Ectodermal cell (in vitro differentiated cells): ENCODE measurements around the gene RHOA.
"Not testable (repeated sequence)": the region's sequence is repeated elsewhere in the genome, so short reads cannot be mapped to it uniquely, and the experiment has no call there.

Experiments
- H3K27ac ChIP-seq: 2 replicates; pipeline ENCODE4 v1.7.0; 2013; ENCODE audit warnings: mild to moderate bottlenecking, low read depth, low read length; ENCODE audit not compliant: insufficient read depth, poor library complexity, severe bottlenecking
- H3K27me3 ChIP-seq: 2 replicates; pipeline ENCODE4 v1.7.0; 2013; ENCODE audit warnings: mild to moderate bottlenecking, low read length; ENCODE audit not compliant: insufficient read depth, control insufficient read depth, poor library complexity, severe bottlenecking
- H3K36me3 ChIP-seq: one replicate; pipeline ENCODE4 v1.7.0; 2013; ENCODE audit warnings: low read length; ENCODE audit not compliant: control insufficient read depth, insufficient read depth
- H3K4me1 ChIP-seq: one replicate; pipeline ENCODE4 v1.7.0; 2013; ENCODE audit warnings: low read length; ENCODE audit not compliant: control insufficient read depth, insufficient read depth
- H3K4me3 ChIP-seq: 2 replicates; pipeline ENCODE4 v1.7.0; 2013; ENCODE audit warnings: low read depth, low read length, control low read depth; ENCODE audit not compliant: insufficient read depth
- H3K9me3 ChIP-seq: 2 replicates; pipeline ENCODE4 v1.7.0; 2013; ENCODE audit warnings: mild to moderate bottlenecking, low read length, moderate library complexity; ENCODE audit not compliant: control insufficient read depth
- WGBS, 2 experiments: methylation state at CpG; one replicate each; pipeline ENCODE4 v1.1.7; 2013; ENCODE audit warnings: missing lambda C conversion rate in 2 of 2; 5-methylcytosine and 5-hydroxymethylcytosine counted together

Gene RHOA

GRCh38 chr3:49351521-49352011, 60.2 kb downstream of the RHOA start:
- 77 to 88% methylated on average over 1 of the region's 1 CpG for WGBS, 2 experiments

GRCh38 chr3:49349348-49350114, 62.2 kb downstream of the RHOA start:
- no peaks in the 10 kb centered on the region for H3K9me3 ChIP-seq
- no peak overlapping the region for H3K27ac ChIP-seq
- no peak overlapping the region for H3K4me3 ChIP-seq
- H3K4me1 ChIP-seq = no peaks in the 10 kb centered on the region
- H3K36me3 ChIP-seq = no peaks in the 10 kb centered on the region
- whole genome bisulfite sequencing, 2 experiments = 76 to 87% methylated on average over 3 of the region's 3 CpGs
- H3K27me3 ChIP-seq = no peaks in the 10 kb centered on the region

More at GRCh38 chr3:49351521-49352011, 60.2 kb downstream of the RHOA start:
- no peak overlapping the region for H3K27ac ChIP-seq
- H3K4me3 ChIP-seq = no peak overlapping the region
- H3K36me3 ChIP-seq = peaks cover 4% of the 10 kb centered on the region
- H3K4me1 ChIP-seq = no peaks in the 10 kb centered on the region
- no peaks in the 10 kb centered on the region for H3K9me3 ChIP-seq
- H3K27me3 ChIP-seq = no peaks in the 10 kb centered on the region

- 81 to 88% methylated on average over 10 to 12 of the region's 12 CpGs for WGBS, 2 experiments
- H3K27ac ChIP-seq = not testable (repeated sequence)
These were observed 63.4 kb downstream of the RHOA start for GRCh38 chr3:49348361-49348760.

DNA sequence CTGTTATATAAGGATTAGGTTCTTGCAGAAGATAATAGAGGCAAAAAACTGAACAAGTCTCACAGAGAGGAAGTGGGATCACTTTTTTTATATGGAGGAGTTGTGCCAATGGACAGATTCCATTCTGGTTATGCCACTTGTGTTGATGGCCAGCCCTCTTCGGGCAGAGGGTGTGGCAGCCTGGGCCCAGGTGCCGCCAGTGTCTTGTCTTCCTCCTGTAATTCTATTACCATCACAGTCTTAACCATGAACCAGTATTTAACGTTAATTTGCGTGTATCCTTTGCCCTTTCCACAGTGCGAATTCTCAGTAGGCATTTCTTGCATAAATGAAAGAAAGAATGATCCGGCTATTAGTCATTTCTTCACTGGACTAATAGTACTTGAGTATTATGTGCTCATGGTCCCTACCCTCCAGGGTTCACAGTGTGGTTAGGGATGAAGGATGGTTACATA, 65.0 kb downstream of the RHOA start:
- WGBS, 2 experiments = 91 to 95% methylated on average over 6 of the region's 6 CpGs
- H3K36me3 ChIP-seq = no peaks in the 10 kb centered on the region

More at GRCh38 chr3:49348361-49348760, 63.4 kb downstream of the RHOA start:
- H3K36me3 ChIP-seq, H3K9me3 ChIP-seq, H3K4me3 ChIP-seq, H3K27me3 ChIP-seq, H3K4me1 ChIP-seq: not testable (repeated sequence)

DNA sequence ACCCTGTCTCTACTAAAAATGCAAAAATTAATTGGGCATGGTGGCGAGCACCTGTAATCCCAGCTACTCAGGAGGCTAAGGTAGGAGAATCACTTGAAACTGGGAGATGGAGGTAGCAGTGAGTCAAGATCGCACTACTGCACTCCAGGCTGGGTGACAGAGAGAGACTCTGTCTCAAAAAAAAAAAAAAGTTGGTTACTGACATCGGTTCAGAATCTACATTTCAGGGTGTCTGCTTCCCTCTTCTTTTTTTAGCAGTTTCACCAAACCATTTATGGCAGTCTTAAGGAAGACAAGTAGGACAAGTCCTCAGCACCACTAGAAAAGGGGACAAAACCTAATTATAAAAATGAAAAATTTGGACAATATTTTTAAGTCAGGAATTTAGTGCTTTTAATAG, 68.6 kb downstream of the RHOA start:
- Histone ChIP-seq H3K27ac (no peak overlapping the region), H3K4me1 (no peaks in the 10 kb centered on the region), H3K9me3 (no peaks in the 10 kb centered on the region), H3K36me3 (no peaks in the 10 kb centered on the region), H3K27me3 (no peaks in the 10 kb centered on the region), H3K4me3 (no peak overlapping the region)
- 94 to 95% methylated on average over 3 of the region's 3 CpGs for WGBS, 2 experiments

More for the DNA sequence above, 65.0 kb downstream of the RHOA start:
- no peaks in the 10 kb centered on the region for H3K4me1 ChIP-seq
- no peaks in the 10 kb centered on the region for H3K27me3 ChIP-seq
- no peaks in the 10 kb centered on the region for H3K9me3 ChIP-seq
- no peak overlapping the region for H3K4me3 ChIP-seq
- H3K27ac ChIP-seq = no peak overlapping the region

DNA sequence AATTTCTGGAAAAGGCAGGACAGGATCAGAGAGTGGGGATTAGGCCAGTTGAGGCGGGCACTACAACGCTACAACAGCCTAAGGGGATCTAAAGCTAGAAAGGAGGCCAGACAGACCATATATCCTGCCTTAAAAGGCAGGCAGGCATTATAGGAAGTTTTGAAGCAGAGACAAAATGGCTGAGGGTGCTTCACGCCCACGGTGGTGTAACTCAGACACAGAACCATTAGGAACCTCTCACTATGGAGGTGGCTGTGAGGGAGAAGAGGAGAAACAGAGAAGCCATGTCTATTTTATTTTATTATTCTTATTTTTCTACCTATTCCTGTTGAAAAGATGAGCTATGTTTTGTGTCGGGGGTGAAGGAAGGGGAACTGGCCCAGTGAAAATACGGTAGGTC, 69.8 kb downstream of the RHOA start:
- no peaks in the 10 kb centered on the region for H3K9me3 ChIP-seq
- H3K4me3 ChIP-seq = no peak overlapping the region
- WGBS, 2 experiments = 89 to 92% methylated on average over 5 to 6 of the region's 6 CpGs
- H3K4me1 ChIP-seq = no peaks in the 10 kb centered on the region
- no peaks in the 10 kb centered on the region for H3K36me3 ChIP-seq
- no peaks in the 10 kb centered on the region for H3K27me3 ChIP-seq
- no peak overlapping the region for H3K27ac ChIP-seq

DNA sequence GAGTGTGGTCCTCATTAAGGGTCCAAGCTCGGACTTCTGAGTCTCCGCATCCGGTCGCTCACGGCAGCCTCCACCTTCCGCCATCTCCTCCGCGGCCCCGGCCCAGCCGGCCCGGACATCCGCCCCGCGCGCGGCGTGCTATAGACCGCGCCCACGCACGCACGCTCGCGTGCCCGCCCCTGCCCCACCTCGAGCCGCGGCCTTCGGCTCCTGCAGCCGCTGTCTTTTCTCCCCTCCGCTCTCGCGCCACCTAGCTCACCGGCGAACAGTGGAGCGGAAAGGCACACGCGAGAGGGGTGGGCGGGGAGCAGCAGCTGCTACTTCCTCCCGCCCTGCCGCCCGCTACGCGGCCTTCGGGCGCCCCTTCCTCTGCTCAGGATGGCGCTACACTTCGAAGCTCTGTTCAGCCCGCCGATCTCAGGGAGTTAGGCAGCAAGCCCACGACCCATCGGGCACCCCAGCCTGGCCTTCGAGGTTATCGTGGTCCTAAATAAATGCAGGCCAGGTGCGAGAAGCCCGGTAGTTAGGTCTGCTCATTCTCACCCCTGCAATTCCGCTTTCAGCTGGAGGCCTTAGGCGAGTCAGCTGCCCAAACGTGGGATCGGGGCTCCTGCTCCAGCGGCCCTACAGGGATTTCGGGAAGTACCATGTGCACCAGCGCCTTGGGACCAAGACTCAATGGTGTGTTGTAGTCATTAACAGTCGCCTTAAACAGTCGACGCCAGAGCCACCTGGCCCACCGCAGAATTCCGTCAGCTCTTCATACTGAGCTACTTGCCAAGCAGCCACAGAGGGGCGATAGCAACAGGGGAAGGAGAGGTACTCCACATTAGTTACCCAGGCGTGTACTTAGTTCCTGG, 71.6 kb downstream of the RHOA start, which contains the start of gene USP4:
Gene USP4, minus strand, starts transcription at position 113 of the 860 bp plus-strand sequence. Its CDS starts 29 bp downstream, at position 84.
- Histone ChIP-seq H3K4me3 (peak within 1 kb of the TSS; percentile 51), H3K27me3 (no peaks in the 10 kb centered on the region), H3K27ac (peak within 1 kb of the TSS; percentile 83), H3K4me1 (no peaks in the 10 kb centered on the region), H3K9me3 (no peaks in the 10 kb centered on the region), H3K36me3 (no peaks in the 10 kb centered on the region)
- WGBS, 2 experiments = 1 to 2% methylated on average over 70 of the region's 70 CpGs

GRCh38 chr3:49339581-49339940, 72.2 kb downstream of the RHOA start:
- no peaks in the 10 kb centered on the region for H3K27me3 ChIP-seq
- WGBS, 2 experiments = 6 to 8% methylated on average over 17 of the region's 17 CpGs

DNA sequence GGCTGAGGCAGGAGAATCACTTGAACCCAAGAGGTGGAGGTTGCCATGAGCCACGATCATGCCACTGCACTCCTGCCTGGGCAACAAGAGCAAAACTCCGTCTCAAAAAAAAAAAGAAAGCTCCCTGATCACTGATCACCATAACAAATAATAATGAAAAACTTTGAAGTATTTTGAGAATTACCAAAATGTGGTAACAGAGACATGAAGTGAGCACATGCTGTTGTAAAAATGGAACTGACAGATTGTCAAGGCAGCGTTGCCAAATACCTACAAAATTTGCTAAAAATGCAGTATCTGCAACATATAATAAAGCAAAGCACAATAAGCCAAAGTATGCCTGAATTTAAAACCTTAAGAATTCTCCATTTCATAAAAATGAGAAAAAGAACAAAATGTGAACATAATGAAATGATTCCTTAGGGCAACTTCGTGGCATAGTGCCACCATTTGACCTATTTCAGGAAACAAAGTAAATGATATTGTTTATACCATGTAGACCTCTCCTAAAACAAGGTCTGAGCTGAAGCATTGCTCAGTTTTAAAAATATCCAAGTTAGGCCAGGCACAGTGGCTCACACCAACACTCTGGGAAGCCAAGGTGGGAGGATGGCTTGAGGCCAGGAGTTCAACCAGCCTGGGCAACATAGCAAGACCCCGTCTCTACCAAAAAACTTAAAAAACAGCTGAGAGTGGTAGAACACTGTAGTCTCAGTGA, 77.7 kb downstream of the RHOA start:
- no peaks in the 10 kb centered on the region for H3K9me3 ChIP-seq
- H3K36me3 ChIP-seq = peaks cover 16% of the 10 kb centered on the region
- H3K27me3 ChIP-seq = no peaks in the 10 kb centered on the region
- H3K4me3 ChIP-seq = no peak overlapping the region
- no peak overlapping the region for H3K27ac ChIP-seq
- WGBS, 2 experiments = 94 to 98% methylated on average over 4 to 5 of the region's 5 CpGs
- H3K4me1 ChIP-seq = no peaks in the 10 kb centered on the region

More at GRCh38 chr3:49339581-49339940, 72.2 kb downstream of the RHOA start:
- peaks cover 5% of the 10 kb centered on the region for H3K36me3 ChIP-seq
- H3K4me3 ChIP-seq = peak overlapping the region; percentile 51
- no peaks in the 10 kb centered on the region for H3K9me3 ChIP-seq
- H3K27ac ChIP-seq = peak overlapping the region; percentile 83
- H3K4me1 ChIP-seq = no peaks in the 10 kb centered on the region
